ENCODE data around the gene C16orf90.
"Not testable (repeated sequence)": the region's sequence is repeated elsewhere in the genome, so short reads cannot be mapped to it uniquely, and the experiment has no call there.

The C16orf90 gene

DNA sequence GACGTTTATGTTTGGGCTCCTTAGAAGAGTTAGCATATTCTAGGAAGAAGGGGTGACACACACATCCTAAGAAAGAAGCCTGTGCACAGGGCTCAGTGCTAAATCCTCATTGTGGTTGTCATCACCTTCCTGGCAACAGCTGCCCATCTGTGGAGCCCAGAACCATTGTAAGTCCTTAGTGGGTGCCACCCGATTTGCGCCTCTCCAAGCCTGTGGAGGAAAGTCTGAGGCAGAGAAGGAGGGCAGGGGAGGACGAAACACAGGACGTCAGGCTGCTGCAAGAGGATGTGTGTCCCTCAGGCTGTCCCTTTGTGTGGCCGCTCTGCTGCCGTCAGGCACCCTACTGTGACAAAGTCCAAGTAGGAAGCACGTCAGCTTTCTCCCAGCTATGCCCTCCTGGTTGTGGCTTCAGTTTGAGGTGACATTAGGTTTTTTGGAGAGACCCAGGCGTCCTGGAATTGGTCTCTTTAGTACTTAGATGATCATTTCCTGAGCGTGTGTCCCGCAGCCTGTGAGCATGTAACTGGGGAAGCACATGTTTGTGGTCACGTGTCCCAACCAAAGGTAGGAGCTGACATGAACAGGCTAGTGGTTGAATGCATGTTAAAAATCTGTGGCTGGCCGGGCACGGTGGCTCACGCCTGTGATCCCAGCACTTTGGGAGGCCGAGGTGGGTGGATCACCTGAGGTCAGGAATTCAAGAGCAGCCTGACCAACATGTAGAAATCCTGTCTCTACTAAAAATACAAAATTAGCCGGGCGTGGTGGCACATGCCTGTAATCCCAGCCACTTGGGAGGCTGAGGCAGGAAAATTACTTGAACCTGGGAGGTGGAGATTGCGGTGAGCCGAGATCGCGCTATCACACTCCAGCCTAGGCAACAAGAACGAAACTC is 16.2 kb upstream of the C16orf90 start:
- DNase-seq: no peak

DNA sequence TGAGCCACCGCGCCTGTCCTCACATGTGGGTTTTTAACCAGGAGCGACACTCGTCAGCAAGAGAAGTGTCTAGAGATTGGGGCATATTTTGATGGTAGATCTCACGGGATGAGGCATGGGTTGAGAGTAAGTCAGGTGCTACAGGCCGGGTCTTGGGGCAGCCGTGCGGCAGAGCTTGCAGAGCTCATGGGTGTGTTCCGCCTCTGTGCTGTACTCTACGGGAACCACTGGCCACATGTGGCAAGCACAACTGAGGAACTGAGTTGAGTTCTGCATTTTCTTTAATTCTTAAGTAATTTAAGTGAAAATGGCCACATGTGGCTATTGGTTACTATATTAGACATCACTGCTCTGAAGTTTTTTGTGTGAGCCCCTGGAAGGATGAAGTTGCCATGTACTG is 15.1 kb upstream of the C16orf90 start:
- no peak for DNase-seq

DNA sequence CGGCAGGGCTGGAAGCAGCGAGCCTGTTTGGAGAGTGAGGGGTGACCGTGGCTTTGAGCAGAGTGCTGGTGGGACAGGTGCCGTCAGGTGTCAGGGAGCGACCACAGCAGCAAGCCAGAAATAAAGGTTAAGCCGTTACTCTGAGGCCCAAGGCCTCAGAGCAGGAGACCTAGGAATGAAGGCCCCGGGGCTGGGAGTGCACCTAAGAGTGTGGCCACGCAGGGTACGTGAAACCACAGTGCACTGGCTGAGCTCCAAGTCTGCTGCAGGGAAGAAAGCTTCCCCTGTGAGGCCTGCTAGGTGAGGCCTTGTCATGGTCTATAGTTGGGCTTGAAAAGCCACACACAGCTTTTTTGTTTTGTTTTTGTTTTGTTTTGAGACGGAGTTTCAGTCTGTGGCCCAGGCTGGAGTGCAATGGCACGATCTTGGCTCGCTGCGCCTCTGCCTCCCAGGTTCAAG is 14.2 kb upstream of the C16orf90 start:
- DNase-seq: no peak

DNA sequence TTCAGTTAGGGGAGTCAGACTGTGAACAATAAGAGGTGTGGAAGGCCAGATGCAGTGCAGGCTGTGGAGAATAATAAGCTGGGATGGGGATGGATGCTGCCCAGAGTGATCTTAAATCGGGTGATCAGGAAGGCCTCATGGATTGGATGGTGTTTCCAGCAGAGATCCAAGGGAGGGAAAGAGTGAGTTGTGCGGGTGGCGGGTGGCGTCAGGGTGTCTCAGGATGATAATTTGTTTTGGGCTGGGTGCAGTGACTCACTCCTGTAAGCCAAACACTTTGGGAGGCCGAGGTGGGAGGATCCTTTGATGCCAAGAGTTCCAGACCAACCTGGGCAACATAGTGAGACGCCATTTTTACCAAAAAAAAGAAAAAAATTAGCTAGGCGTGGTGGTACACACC is 13.4 kb upstream of the C16orf90 start:
- no peak for DNase-seq

DNA sequence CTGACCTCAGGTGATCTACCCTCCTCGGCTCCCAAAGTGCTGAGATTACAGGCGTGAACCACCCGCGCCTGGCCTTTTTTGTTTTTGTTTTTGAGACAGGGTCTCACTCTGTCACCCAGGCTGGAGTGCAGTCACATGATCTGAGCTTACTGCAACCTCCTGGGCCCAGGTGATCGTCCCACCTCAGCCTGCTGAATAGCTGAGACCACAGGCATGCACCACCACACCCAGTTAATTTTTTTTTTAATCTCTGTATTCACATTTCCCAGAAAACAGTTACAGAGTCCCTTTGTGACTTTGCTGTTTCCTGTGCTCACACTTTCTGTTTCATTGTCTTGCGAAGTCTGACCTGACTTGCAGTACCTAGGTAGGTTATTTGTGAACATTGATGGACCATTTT is 8.2 kb upstream of the C16orf90 start:
- DNase-seq: no peak

DNA sequence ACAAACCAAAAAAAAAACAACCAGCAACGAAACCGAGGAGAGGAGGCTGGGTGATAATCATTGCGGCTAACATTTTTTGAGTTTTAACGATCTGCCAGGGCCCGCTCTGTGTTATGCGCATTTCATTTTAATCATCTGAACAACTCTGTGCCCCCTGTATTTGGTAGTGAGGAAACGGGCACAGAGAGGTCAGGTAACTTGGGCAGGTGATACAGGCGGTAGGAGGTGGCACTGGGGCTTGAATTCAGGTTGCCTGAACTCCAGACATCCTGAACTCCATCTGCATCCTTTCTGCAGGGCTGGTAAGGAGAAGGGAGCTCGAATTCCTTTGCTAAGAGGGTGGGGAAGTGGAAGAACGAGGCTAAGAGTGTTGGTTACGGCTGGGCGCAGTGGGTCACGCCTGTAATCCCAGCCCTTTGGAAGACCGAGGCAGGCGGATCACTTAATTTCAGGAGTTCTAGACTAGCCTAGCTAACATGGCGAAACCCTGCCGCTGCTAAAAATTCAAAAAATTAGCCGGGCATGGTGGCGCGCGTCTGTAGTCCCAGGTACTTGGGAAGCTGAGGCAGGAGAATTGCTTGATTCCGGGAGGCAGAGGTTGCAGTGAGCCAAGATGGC is 6.6 kb upstream of the C16orf90 start:
- DNase-seq: no peak

DNA sequence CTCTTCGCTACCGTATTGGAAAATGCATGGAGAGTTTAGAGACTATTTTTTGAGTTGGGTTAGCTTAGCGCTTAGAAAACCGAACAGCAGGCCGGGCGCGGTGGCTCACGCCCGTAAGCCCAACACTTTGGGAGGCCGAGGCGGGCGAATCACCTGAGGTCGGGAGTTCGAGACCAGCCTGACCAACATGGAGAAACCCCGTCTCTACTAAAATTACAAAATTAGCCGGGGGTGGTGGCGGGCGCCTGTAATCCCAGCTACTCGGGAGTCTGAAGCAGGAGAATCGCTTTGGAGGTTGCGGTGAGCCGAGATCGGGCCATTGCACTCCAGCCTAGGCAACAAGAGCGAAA is 6.1 kb upstream of the C16orf90 start:
- DNase-seq: not testable (repeated sequence)

DNA sequence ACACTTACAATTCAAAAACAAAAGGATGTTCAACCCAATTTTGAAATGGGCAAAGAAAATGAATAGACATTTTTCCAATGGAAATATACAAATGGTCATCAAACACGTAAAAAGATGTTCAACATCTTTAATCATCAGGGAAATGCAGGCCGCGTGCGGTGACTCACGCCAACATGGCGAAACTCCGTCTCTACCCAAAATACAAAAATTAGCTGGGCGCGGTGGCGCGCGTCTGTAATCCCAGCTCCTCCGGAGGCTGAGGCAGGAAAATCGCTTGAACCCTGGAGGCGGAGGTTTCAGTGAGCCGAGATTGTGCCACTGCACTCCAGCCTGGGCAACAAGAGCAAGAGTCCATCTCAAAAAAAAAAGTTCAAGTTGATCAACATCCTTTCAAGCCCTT is 3.7 kb upstream of the C16orf90 start:
- no peak for DNase-seq

DNA sequence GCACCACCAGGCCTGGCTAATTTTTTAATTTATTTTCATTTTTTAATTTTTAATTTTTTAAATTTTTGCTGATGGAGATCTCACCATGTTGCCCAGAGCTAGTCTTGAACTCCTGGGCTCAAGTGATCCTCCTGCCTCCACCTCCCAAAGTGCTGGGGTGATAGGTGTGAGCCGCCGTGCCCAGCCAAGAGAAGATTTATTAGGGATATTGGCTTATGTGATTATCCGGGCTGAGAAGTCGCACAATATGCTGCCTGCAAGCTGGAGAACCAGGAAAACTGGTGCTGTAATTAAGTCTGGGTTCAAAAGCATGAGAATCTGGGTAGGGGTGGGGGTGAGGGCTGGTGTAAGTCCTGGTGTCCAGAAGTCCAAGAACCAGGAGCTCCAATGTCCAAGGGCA is 2.5 kb upstream of the C16orf90 start:
- DNase-seq: no peak

DNA sequence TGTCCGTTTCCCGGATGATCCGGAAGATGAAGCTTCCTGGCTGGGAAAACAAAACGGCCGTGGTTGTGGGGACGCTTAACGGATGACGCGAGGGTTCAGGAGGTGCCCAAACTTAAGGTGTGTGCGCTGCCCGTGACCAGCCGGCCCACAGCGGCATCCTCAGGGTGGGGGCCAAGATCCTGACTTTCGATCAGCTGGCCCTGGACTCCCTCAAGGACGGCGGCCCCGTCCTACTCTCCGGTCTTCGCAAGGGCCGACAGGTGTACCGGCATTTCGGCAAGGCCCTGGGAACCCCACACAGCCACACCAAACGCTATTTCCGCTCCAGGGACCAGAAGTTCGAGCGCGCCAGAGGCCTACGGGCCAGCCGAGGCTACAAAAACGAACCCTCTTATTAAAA is 1.1 kb upstream of the C16orf90 start:
- no peak for DNase-seq

DNA sequence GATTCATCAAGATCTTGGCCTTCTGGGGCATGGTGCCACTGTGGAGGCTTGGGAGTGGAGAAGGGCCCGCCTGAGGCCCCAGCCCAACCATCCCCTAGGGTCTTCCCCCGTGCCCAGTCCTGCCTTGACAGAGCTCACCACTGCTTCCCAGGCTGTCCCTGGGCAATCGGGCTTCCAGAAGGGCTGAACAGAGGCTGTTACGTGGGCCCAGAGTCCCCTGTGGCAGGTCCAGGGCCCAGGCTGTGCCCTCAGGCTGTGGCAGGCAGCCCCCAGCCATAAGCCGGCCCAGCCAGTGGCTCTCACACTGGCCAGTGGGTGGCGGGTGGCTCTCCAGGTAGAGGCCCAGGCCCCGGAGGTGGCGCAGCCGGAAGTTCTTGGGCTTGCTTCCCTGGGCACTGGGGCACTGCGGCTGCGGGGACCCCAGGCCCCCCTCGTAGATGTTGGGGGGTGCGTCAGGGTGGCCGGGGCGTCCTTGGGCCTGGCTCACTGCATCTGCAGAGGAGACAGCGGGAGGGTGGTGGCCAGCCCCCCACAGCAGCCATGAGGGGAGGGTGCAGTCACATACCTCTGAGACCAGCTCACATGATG is 809 bp downstream of the C16orf90 start:
- DNase-seq: no peak

DNA sequence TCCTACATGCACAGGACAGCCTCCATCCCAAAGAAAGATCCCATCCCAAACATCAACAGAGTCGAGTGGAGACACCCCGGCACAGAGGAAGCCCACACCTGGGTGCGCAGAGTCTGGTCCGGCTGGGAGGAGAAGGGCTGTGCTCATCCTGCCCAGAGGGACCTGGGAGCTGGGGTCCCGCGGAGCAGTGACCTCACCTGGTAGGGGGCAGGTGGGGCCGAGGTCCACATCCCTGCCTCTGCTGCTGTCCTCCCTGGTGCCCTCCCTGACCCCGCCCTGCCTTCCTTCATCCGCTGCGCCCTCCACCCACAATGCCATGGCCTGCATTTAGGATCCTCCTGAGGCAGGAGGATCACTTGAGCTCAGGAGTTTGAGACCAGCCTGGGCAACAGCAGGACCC is 2.9 kb downstream of the C16orf90 start:
- DNase-seq: no peak

DNA sequence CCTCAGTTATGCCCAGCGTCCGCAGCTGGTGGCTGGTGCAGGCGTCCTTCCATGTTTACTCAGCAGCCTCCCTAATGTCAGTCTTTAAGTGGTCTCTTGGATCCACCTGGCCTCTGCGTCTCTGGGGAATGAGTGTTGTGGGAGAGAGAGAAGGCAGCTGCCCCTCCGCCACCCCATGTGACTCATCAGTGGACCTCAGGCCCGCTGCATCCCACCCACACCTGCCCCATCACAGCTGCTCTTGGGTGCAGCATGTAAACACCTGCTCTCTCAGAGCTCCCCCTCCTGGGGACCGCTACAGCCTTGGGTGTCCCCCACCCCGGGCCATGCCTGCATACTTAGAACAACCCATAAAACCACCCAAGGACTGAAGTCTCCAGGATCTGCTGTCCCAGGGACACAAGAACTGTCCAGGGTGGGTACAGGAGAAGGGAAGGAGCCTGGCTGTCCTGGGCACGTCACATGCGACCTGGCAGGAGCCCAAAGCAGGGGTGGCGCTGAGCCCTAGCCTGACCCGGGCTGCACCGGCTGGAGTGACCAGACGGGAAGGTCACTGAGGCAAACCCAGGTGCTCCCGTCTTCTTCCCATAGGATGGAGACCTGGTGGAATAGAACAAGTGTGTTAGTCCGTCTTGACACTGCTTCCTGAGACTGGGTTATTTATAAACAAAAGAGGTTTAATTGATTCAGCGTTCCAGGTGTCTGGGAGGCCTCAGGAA is 4.2 kb downstream of the C16orf90 start:
- no peak for DNase-seq

DNA sequence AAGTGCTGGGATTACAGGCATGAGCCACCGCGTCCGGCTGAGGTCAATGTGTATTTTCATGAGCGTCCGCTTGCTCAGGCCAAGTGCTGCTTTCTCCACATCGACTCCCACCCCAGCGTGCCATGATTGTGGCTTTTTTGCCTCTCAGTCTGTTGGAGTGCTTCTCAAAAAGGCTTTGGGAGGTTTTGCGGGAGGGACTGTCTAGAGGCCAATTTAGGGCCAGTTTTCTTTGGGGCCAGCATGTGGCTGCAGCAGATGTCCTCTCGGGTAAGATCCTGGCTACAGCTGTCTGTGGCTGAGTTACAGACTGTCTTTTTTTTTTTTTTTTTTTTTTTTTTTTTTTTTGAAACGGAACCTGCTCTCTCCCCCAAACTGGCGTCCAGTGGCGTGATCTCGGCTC is 6.5 kb downstream of the C16orf90 start:
- DNase-seq: no peak

DNA sequence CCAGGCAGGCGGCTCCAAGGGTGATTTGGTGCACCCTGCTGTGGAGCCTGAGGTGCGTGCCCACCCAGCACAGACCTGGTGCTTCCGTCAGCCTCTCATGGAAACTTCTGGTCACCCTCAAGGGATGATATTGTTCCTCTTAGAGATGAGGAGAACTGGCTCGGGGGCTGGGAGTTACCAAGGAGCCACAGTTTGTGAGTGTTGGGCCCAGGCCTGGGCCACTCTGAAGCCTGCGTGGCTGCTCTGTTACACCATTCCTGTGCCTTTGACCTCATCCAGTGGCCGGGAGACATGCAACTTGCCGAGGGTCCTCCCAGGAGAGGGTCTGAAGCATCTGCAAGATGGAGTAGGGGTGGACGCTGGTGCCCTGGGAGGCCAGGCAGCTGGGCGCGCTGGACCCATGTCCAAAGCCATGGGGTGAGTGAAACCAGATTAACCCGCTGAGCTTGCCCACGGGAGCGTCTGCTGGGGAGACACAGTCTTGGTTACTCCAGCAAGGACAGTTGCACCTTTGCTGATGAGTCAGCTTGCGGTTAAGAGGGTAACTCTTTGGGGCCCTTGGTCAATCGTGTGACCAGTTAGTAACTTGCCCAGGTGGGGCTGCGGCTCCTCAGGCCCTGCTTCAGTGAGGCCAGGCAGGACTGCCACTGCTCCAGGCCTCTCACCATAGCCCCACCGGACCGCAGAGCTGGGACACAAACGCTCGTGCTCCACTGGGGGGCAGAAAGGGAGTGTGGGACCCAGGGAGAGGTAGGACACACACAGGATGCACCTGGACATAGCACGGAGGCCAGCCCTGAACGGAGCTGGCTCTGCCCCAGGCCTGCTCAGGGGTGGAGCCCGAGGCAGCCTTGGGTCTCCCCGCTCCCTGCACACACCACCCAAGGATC is 7.5 kb downstream of the C16orf90 start:
- DNase-seq: no peak

DNA sequence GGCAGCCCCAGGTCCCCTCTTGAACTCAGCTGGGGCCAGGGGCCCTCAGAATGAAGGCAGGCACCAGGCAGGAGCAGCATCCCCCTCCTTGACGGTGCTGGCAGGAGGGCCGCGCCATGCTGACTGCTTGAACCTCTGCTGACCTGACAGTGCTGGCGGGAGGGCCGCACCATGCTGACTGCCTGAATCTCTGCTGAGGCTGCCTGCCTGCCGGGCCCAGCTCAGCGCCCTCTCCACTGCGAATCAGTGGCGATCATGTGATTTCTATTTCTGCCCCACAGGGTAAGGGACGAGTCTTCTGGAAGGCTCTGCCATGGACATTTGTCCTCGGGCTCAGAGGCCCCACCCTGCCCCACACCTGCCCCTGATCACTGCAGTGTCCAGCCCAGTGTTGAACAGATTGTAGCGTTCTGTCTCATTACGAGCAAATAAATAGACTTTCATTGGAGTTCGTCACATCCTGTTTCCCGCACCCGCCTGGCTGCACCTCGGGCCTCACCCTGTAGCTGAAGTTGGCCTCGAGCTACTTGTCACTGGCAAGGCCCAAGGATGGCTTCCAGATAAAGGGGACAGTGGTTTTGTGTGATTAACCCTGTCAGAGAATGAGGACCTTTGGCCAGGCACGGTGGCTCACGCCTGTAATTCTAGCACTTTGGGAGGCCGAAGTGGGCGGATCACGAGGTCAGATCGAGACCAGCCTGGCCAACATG is 8.6 kb downstream of the C16orf90 start:
- DNase-seq: no peak

DNA sequence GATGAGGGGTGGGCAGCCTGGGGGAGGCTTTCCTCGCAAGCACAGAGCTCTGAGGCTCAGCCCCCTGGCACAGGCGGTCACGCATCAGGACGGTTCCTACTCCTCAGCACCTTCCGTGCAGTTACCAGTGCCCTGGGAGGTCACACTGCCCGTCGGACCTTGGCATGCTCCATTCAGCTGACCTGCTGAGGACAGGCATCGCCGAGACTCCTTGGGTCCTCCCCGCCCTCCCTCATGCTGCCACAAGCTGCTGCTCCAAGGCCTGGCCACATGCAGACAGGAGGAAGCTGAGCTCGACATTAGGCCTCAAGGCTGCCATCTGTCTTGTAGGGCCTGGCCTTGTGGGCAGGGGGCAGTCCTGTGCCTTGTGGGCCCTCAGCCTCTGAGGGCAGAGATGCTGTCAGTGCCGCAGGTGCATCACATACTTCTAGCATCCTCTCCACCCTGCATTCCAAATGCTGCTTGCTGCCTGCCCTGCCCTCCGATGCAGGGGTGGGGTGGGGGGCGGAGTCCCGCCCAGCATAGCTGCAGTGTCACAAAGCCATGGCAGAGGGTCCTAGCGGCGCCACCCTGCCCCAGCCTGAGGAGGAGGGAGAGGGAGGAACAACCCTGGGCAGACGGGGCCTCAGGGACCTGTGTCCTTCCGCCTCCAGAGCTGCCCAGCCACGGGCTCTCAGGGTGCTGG is 9.3 kb downstream of the C16orf90 start:
- no peak for DNase-seq

DNA sequence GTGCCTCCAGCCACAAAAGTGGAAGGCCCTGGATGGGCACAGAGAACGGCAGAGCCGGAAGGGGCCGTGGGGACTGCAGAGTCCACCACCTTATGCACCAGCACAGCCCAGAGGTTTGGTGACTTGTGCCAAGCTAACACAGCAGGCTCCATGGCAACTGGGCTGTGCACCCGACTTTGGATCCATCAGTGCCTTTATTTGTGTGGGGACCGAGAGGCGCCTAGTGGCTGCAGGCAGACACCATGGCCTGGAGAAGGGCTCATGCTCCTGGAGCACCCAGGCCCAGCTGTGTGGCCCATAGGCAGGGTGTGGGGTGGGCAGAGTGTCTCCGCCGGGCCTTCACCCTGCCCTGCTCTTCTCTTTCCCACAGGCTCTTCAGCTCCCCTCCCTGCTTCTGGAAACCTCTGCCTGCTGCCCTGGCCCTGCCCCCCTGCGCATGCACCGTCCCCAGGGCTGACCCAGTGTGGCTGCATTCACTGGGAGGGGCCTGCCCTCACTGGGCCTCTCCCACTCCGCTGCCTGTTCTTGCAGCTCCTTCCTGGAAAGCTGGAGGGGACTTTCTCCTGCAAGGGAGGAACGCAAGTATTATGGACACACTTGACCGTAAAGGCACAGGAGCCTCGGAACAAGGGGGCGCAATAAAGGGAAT is 10.1 kb downstream of the C16orf90 start:
- DNase-seq: no peak

DNA sequence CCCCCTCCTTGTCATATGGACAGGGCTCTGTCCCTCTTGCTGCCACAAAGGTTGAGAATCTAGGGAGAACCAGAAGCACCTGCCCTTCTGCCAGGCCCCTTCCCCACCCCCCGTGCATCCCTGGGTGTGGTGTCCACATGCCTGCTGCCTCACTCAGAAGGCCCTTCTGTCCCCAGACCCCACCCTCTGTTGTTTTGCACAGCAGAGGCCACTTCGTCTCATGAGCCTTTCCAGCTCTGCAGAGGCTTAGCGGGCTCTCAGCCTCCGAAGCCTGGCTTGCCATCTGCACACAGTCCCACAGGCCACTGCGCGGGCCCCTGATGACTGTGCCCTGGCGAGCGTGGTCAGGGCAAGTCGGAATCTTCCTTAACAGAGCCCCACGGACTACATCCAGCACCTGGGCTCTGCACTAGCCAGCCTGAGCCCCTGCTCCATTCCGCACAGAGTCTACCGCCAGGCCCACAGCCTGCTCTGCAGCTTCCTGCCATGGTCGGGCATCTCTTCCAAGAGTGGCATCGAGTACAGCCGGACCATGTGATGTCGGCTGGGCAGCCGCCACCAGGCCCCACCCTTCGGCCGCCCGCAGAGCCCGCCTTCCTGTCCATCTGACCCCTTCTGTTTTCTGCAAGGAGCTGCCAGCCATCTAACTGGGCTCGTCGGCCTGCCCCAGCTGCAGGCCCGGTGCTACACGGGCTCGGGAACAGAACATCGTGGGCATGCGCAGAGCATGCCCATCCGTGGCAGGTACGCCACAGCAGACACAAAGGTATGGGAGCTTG is 10.8 kb downstream of the C16orf90 start:
- DNase-seq: no peak
